Endothelial cell of umbilical vein (primary cell): ENCODE results near the gene SLC24A3. TPM values are rescaled to one million over a fixed set of nuclear protein-coding genes. Genes with fewer than 3 reads are reported as not detected.

ENCODE experiments used
- BruUV-seq: library from RNA; stranded (reverse); fragments of 400-500 nt; replicated peaks from 2 replicates; lab custom pipeline; 2021; lab: Mats Ljungman, UMichigan
- CTCF ChIA-PET: fragments of 300-600, 350-600 bp; sonication (Branson Sonifier 250); formaldehyde crosslinking; loops from one replicate; lab custom pipeline; 2021; ENCODE audit warnings: antibody characterized with exemption, inconsistent platforms; lab: Charles Lee
- POLR2A ChIA-PET: fragments of 300-600, 350-600 bp; sonication (Branson Sonifier 250); formaldehyde crosslinking; loops from one replicate; lab custom pipeline; 2021; ENCODE audit warnings: antibody characterized with exemption, inconsistent platforms; lab: Charles Lee
- DNase-seq: peaks from one replicate; pipeline ENCODE4 v3.0.0-alpha.2; 2011; ENCODE audit warnings: low read depth, low spot score
- FAIRE-seq: peaks from 2 replicates; lab custom pipeline; 2011; peaks lifted over from hg19 to GRCh38; lab: Jason Lieb, UNC
- H2AFZ ChIP-seq: 2 replicates; pipeline ENCODE4 v1.6.0; 2012; ENCODE audit warnings: low read depth, low read length, control low read depth, inconsistent platforms
- H3K27ac ChIP-seq: 2 replicates; pipeline ENCODE4 v1.5.1; 2011; ENCODE audit warnings: low read depth, mild to moderate bottlenecking, control low read depth, low read length, moderate library complexity; ENCODE audit not compliant: insufficient read depth
- H3K27me3 ChIP-seq, 2 experiments: 2 replicates each; pipeline versions ENCODE4 v1.6.0 to v1.6.1; 2011; ENCODE audit warnings: low read length in 2 of 2, mixed read lengths in 1 of 2; ENCODE audit not compliant: control insufficient read depth in 2 of 2, insufficient read depth in 2 of 2
- H3K36me3 ChIP-seq, 2 experiments: 2 replicates in 1 of 2; 3 replicates in 1 of 2; pipeline ENCODE4 v1.5.1; 2011; ENCODE audit warnings: low read length in 2 of 2, mild to moderate bottlenecking in 1 of 2, moderate library complexity in 1 of 2; ENCODE audit not compliant: control insufficient read depth in 2 of 2, insufficient read depth in 2 of 2; ENCODE audit errors: extremely low read depth in 1 of 2
- H3K4me1 ChIP-seq: 3 replicates; pipeline ENCODE4 v1.5.1; 2011; ENCODE audit warnings: mild to moderate bottlenecking, low read length; ENCODE audit not compliant: control insufficient read depth, insufficient read depth; ENCODE audit errors: extremely low read depth
- H3K4me2 ChIP-seq: 2 replicates; pipeline ENCODE4 v1.6.1; 2011; ENCODE audit warnings: low read length, control low read depth, mixed read lengths; ENCODE audit not compliant: insufficient read depth
- H3K4me3 ChIP-seq, 3 experiments: fragments of 200-600 bp in 1 of 3; sonication (generic), shearing (Covaris generic) in 1 of 3; replicated peaks in 1 of 3; 2 replicates each; pipeline ENCODE4 v1.5.1; 2011 to 2016; ENCODE audit warnings: control low read depth in 3 of 3, low read length in 3 of 3, mild to moderate bottlenecking in 2 of 3, inconsistent platforms in 1 of 3, low read depth in 1 of 3, moderate library complexity in 1 of 3; ENCODE audit not compliant: insufficient read depth in 1 of 3
- H3K79me2 ChIP-seq: 2 replicates; pipeline ENCODE4 v1.6.0; 2012; ENCODE audit warnings: low read length, inconsistent platforms; ENCODE audit not compliant: control insufficient read depth, insufficient read depth
- H3K9ac ChIP-seq: replicated peaks from 2 replicates; pipeline ENCODE3; 2011; ENCODE audit warnings: low read length, control low read depth; ENCODE audit not compliant: insufficient read depth; ENCODE audit errors: extremely low read depth
- H3K9me1 ChIP-seq: replicated peaks from 3 replicates; pipeline ENCODE4 v1.6.0; 2011; ENCODE audit warnings: mild to moderate bottlenecking, low read length; ENCODE audit not compliant: control insufficient read depth, insufficient read depth; ENCODE audit errors: extremely low read depth
- H3K9me3 ChIP-seq: replicated peaks from 2 replicates; pipeline ENCODE4 v1.5.1; 2012; ENCODE audit warnings: low read length, inconsistent platforms; ENCODE audit not compliant: control insufficient read depth, insufficient read depth
- H4K20me1 ChIP-seq: replicated peaks from 2 replicates; pipeline ENCODE3; 2011; ENCODE audit warnings: mild to moderate bottlenecking, low read length; ENCODE audit not compliant: control insufficient read depth, insufficient read depth; ENCODE audit errors: extremely low read depth
- CTCF ChIP-seq, 2 donors: IDR thresholded peaks; 1 replicate in 1 of 2; 2 replicates in 1 of 2; pipeline ENCODE4 v1.5.1; 2011; ENCODE audit warnings: low read length in 2 of 2, mild to moderate bottlenecking in 2 of 2, moderate library complexity in 2 of 2, control low read depth in 1 of 2, inconsistent platforms in 1 of 2, low read depth in 1 of 2; ENCODE audit not compliant: insufficient read depth in 1 of 2; ENCODE audit errors: extremely low read depth in 1 of 2
- EZH2 ChIP-seq: IDR thresholded peaks from 2 replicates; pipeline ENCODE4 v1.6.1; 2012; ENCODE audit warnings: borderline replicate concordance, low read depth, mild to moderate bottlenecking, moderate library complexity, low read length, inconsistent platforms; ENCODE audit not compliant: severe bottlenecking
- FOS ChIP-seq: IDR thresholded peaks from 2 replicates; pipeline ENCODE4 v1.6.1; 2011; ENCODE audit warnings: mild to moderate bottlenecking, low read length, moderate library complexity, borderline replicate concordance; ENCODE audit not compliant: insufficient read depth
- GATA2 ChIP-seq: IDR thresholded peaks from 2 replicates; pipeline ENCODE4 v1.7.0; 2011; ENCODE audit warnings: low read depth, mild to moderate bottlenecking, moderate library complexity, mixed read lengths, low read length; ENCODE audit not compliant: insufficient read length, insufficient read depth
- JUN ChIP-seq: IDR thresholded peaks from 2 replicates; pipeline ENCODE4 v1.6.1; 2011; ENCODE audit warnings: borderline replicate concordance, low read depth; ENCODE audit not compliant: insufficient read length, insufficient read depth
- MAX ChIP-seq: IDR thresholded peaks from 2 replicates; pipeline ENCODE4 v1.6.1; 2011; ENCODE audit not compliant: insufficient read depth, insufficient read length
- MYC ChIP-seq: IDR thresholded peaks from one replicate; pipeline ENCODE4 v1.6.1; 2011; ENCODE audit warnings: mild to moderate bottlenecking, low read depth, low read length
- POLR2A ChIP-seq: IDR thresholded peaks from 2 replicates; pipeline ENCODE4 v1.6.1; 2012; ENCODE audit warnings: low read depth, mild to moderate bottlenecking, control low read depth, low read length
- POLR2AphosphoS5 ChIP-seq: IDR thresholded peaks from 2 replicates; pipeline ENCODE4 v1.6.1; 2012; ENCODE audit warnings: low read depth, mild to moderate bottlenecking, control low read depth, low read length, moderate library complexity; ENCODE audit not compliant: insufficient read depth
- dilution Hi-C: fragments of 300-500 bp; cut with MboI; formaldehyde crosslinking; loops from one replicate; pipeline ENCODE4 v1.15.0; 2019; ENCODE audit warnings: low sequenced_read_pairs; ENCODE audit not compliant: extremely low pct_ligation_motif_present
- intact Hi-C: fragments of 100-400 bp; cut with micrococcal nuclease; formaldehyde crosslinking; loops from one replicate; pipeline ENCODE4 v1.10.0; 2022
- polyA plus RNA-seq, 4 experiments: library from polyadenylated mRNA; depleted of rRNA in 3 of 4; stranded (reverse) in 3 of 4; unstranded in 1 of 4; fragments of >200 nt; gene quantifications; 2 replicates each; pipeline versions ENCODE4 v1.2.1 to v1.2.3, GENCODE V29; 2011 to 2012; ENCODE audit warnings: missing spikeins in 1 of 4
- total RNA-seq: library from RNA; stranded (reverse); gene quantifications from 2 replicates; pipeline ENCODE4 v1.2.3, GENCODE V29; 2021

SLC24A3 gene
- total and polyA plus RNA-seq, 2 donors (not counting 3 experiments of a cell fraction or from before 2014, with no cell fraction given) = not detected

GRCh38 chr20:19483309-19483708 lies 270.9 kb downstream of the SLC24A3 start:
- DNase-seq (no peak), FAIRE-seq (no peak)
- Histone ChIP-seq H3K4me1 (no peaks in the 10 kb centered on the region), H3K4me3 (no peak overlapping the region), H3K79me2 (no peaks in the 10 kb centered on the region), H2AFZ (no peak overlapping the region), H3K27ac (no peak overlapping the region), H3K4me2 (no peak overlapping the region), H4K20me1 (no peaks in the 10 kb centered on the region), H3K9me1 (no peaks in the 10 kb centered on the region), H3K9me3 (no peaks in the 10 kb centered on the region), H3K27me3 (no peaks in the 10 kb centered on the region), H3K9ac (no peak overlapping the region), H3K36me3 (no peaks in the 10 kb centered on the region)
- dilution Hi-C loops (no loop called here), intact Hi-C loops (no loop called here)
- POLR2A ChIA-PET = no interaction called here
- TF ChIP-seq MAX (no peak), FOS (no peak), GATA2 (no peak), JUN (no peak), POLR2A (no peak), CTCF (IDR thresholded peaks at IDR 0.05; ENCODE audit: extremely low read depth in 1 of 2, insufficient read depth in 1 of 2, low read depth in 1 of 2, low read length in 2 of 2) (no peak), POLR2AphosphoS5 (no peak), MYC (no peak), EZH2 (no peak)
- CTCF ChIA-PET = no interaction called here
- BruUV-seq = no TSS peak
